SK-N-SH (cell line): Measurements from ENCODE around the gene DOCK4.

Experiments
- EP300 ChIP-seq, 2 experiments: IDR thresholded peaks; 2 replicates each; pipeline versions ENCODE4 v1.4.0 to v1.6.1; 2012; ENCODE audit warnings: borderline replicate concordance in 1 of 2, low read depth in 1 of 2, low read length in 1 of 2
- EZH2phosphoT487 ChIP-seq: fragments of 200-600 bp; sonication (generic); IDR thresholded peaks from 2 replicates; pipeline ENCODE4 v1.6.1; 2017; ENCODE audit warnings: low read depth, mixed run types, mild to moderate bottlenecking, antibody characterized with exemption, moderate library complexity, borderline replicate concordance
- FOXJ3 ChIP-seq: sonication (generic); formaldehyde crosslinking; IDR thresholded peaks from 2 replicates; pipeline ENCODE4 v1.5.1; 2020; ENCODE audit warnings: mild to moderate bottlenecking, missing genetic modification reagents
- FOXM1 ChIP-seq: IDR thresholded peaks from 2 replicates; pipeline ENCODE4 v1.4.0; 2012; ENCODE audit warnings: low read depth, mild to moderate bottlenecking
- POLR2AphosphoS5 ChIP-seq: IDR thresholded peaks from 2 replicates; pipeline ENCODE4 v1.6.1; 2012; ENCODE audit warnings: low read depth, low read length
- TCF12 ChIP-seq: IDR thresholded peaks from 2 replicates; pipeline ENCODE4 v1.4.0; 2012
- TF ChIP-seq, protein P1 (sequence below): fragments of 200-600 bp; sonication (generic); IDR thresholded peaks from 2 replicates; pipeline ENCODE4 v1.6.1; 2017; ENCODE audit warnings: antibody characterized with exemption, mild to moderate bottlenecking, moderate library complexity
- TF ChIP-seq, protein P2 (sequence below): IDR thresholded peaks from 2 replicates; pipeline ENCODE4 v1.4.0; 2012; ENCODE audit warnings: low read depth, borderline replicate concordance
- TF ChIP-seq, protein P3 (sequence below): fragments of 150-350 bp; IDR thresholded peaks from 2 replicates; pipeline ENCODE4 v1.6.1; 2017; ENCODE audit warnings: antibody characterized with exemption, low read length, low read depth, borderline replicate concordance
- TF ChIP-seq, protein P4 (sequence below): IDR thresholded peaks from 2 replicates; pipeline ENCODE4; 2012

DNA sequence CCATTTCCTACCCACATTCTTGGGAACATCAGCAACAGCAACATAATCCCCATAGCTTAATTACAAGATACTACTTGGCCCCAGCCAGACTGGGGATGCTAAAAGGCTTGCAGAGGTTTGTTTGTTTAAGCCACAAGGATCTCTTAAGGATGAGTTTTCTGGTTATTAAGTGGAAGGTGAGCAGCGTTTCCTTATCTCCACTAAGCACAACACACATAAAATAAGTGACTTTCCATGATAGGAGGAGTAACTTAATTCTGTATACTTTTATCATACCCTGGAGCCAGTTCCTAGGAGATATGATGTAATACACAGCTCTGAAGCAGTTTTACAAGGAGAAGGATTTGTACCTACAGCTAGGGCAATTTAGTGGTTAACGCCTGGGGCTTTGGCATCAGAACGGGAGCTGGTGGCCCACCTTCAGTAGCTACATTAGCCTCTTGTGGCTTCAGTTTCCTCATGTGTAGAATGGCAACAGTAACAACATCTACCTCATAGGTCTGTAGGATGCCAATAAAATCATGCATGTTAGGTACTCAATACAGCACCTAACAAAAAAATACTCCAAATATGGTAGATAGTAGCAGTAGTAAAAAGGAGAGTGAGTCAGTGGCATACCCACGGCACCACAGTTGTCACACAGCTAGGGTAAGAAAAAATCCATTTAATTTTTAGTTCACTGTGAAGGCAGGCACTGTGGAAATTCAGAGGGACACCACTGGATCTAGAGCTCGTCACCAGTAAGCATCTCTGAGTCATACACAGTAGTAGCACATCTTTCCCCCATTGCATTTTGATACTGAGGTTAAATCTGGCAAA, 55.2 kb downstream of the DOCK4 start:
- TF ChIP-seq, protein P1, sequence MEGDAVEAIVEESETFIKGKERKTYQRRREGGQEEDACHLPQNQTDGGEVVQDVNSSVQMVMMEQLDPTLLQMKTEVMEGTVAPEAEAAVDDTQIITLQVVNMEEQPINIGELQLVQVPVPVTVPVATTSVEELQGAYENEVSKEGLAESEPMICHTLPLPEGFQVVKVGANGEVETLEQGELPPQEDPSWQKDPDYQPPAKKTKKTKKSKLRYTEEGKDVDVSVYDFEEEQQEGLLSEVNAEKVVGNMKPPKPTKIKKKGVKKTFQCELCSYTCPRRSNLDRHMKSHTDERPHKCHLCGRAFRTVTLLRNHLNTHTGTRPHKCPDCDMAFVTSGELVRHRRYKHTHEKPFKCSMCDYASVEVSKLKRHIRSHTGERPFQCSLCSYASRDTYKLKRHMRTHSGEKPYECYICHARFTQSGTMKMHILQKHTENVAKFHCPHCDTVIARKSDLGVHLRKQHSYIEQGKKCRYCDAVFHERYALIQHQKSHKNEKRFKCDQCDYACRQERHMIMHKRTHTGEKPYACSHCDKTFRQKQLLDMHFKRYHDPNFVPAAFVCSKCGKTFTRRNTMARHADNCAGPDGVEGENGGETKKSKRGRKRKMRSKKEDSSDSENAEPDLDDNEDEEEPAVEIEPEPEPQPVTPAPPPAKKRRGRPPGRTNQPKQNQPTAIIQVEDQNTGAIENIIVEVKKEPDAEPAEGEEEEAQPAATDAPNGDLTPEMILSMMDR = no peak
- TF ChIP-seq, protein P2, sequence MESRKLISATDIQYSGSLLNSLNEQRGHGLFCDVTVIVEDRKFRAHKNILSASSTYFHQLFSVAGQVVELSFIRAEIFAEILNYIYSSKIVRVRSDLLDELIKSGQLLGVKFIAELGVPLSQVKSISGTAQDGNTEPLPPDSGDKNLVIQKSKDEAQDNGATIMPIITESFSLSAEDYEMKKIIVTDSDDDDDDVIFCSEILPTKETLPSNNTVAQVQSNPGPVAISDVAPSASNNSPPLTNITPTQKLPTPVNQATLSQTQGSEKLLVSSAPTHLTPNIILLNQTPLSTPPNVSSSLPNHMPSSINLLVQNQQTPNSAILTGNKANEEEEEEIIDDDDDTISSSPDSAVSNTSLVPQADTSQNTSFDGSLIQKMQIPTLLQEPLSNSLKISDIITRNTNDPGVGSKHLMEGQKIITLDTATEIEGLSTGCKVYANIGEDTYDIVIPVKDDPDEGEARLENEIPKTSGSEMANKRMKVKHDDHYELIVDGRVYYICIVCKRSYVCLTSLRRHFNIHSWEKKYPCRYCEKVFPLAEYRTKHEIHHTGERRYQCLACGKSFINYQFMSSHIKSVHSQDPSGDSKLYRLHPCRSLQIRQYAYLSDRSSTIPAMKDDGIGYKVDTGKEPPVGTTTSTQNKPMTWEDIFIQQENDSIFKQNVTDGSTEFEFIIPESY = no peak
- TF ChIP-seq POLR2AphosphoS5 (no peak), FOXJ3 (CRISPR knock-in tag) (no peak), EP300 (IDR thresholded peaks at IDR 0.05; ENCODE audit: borderline replicate concordance in 1 of 2, low read depth in 1 of 2, low read length in 1 of 2) (no peak), TCF12 (no peak), EZH2phosphoT487 (no peak), FOXM1 (no peak)
- TF ChIP-seq, protein P3, sequence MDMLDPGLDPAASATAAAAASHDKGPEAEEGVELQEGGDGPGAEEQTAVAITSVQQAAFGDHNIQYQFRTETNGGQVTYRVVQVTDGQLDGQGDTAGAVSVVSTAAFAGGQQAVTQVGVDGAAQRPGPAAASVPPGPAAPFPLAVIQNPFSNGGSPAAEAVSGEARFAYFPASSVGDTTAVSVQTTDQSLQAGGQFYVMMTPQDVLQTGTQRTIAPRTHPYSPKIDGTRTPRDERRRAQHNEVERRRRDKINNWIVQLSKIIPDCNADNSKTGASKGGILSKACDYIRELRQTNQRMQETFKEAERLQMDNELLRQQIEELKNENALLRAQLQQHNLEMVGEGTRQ = no peak
- TF ChIP-seq, protein P4, sequence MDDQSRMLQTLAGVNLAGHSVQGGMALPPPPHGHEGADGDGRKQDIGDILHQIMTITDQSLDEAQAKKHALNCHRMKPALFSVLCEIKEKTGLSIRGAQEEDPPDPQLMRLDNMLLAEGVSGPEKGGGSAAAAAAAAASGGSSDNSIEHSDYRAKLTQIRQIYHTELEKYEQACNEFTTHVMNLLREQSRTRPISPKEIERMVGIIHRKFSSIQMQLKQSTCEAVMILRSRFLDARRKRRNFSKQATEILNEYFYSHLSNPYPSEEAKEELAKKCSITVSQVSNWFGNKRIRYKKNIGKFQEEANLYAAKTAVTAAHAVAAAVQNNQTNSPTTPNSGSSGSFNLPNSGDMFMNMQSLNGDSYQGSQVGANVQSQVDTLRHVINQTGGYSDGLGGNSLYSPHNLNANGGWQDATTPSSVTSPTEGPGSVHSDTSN = no peak
